ENCODE results near the gene AJUBA.
"Not testable (repeated sequence)": the region's sequence is repeated elsewhere in the genome, so short reads cannot be mapped to it uniquely, and the experiment has no call there.

Gene AJUBA

GRCh38 chr14:23006188-23006534, 23.8 kb upstream of the AJUBA start:
- no peak for DNase-seq (ENCODE audit: low read depth)

DNA sequence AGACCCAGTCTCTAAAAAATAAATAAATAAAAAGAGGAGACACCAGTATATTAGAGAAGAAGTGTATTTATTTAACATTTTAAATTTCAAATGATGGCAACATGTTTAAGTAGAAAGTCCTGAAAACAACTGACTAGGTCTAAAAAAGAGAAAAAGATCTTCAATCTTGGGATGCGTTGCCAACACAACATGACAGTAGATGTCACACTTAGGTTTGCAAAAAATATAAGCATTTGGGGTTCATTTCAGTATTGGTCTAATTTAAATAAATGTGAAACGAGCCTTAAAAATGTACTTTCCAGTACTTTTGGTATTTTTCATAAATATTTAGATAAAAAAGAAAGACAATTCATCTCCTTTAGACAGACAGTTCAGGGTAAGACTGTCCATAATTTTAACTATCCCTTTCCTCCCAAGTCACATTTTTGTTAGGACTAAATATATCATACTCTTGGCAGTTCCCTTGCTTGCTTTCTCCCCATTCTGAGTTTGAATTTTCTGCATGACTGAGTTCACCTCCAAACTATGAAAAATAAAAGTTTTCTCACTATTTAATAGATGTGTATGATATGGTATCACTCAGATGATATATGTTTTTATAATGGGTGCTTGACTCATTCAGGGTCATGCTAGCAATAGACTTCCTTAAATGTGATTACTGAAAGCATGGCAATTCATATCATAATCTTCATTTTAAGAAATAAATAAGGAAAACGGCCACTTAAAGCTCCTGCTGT, 23.3 kb upstream of the AJUBA start:
- no peak for DNase-seq (ENCODE audit: low read depth)

DNA sequence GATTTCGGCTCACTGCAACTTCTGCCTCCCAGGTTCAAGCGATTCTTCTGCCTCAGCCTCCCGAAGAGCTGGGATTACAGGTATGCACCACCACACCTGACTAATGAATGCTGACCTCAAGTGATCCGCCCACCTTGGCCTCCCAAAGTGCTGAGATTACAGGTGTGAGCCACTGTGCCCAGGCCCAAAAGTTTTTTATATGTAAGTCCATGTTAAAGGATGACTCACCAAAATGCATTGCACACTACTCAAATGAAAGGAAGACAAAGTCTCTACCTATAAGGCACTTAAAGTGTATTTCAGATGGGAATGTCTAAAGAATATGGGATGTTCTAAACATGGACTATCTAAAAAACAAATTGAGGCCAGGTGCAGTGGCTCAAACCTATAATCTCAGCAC, 21.9 kb upstream of the AJUBA start:
- not testable (repeated sequence) for DNase-seq (ENCODE audit: low read depth)

- DNase-seq (ENCODE audit: low read depth): no peak
Measured at GRCh38 chr14:23002592-23002991, 20.2 kb upstream of the AJUBA start.

GRCh38 chr14:23000860-23001259, 18.5 kb upstream of the AJUBA start:
- no peak for DNase-seq (ENCODE audit: low read depth)

DNA sequence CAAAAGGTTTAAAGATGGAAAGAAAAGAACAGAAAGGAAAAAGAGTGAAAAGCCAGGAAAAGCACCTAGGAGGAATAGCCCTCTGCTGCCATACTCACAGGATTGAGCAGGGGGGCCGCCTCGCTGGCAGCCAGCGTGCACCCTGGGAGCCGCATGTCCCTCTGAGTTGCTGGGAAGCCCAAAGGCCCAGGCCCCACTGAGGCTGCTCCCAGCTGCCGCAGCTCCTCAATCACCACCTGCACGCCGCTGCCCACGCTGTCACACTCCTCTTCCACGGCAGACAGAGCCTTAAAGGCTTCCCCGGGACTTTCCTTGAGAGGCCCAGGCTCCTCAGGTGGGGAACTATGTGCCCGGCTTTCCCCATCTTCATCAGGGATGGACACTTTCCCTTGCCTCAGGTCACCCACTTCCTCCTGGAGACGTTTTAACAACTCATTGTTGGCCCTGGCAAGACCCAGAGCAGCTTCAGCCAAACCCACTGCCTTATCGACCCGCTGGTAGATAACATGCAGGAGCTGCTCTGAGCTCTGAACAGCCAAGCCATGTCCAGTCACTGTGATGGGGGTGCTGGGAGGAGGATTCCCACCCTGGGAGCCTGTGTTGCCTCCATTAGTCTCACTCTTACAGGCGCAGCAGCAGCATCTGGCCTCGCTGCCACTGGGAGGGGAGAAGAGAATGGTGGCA, 16.1 kb upstream of the AJUBA start:
- no peak for DNase-seq (ENCODE audit: low read depth)

GRCh38 chr14:22997676-22998323, 15.4 kb upstream of the AJUBA start:
- DNase-seq (ENCODE audit: low read depth): no peak

- DNase-seq (ENCODE audit: low read depth): no peak
Measured at GRCh38 chr14:22996768-22997654, 14.7 kb upstream of the AJUBA start.

- DNase-seq (ENCODE audit: low read depth): no peak
Measured at GRCh38 chr14:22995889-22996625, 13.7 kb upstream of the AJUBA start.

DNA sequence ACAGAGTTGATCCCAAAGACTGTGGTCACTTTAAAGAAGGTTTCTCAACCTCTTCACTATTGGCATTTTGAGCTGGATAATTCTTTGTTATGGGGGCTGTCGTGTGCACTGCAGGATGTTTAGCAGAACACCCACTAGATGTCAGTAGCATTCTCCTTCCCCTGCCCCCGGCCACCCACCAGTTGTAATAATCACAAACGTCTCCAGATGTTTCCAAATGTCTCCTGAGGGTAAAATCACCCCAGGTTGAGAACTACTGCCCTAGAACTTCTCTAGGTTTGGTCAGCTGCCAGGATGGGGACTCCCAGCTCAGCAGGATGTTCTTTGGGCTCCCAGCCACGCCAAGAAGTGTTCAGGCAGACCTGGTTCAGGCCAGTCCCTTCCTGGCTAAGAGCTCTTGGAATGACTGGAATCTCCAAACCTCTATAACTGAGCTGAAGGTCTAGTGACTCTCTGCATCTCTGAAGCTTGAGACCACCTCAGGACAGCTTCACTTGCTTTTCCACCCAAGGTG, 12.5 kb upstream of the AJUBA start:
- DNase-seq (ENCODE audit: low read depth): no peak

DNA sequence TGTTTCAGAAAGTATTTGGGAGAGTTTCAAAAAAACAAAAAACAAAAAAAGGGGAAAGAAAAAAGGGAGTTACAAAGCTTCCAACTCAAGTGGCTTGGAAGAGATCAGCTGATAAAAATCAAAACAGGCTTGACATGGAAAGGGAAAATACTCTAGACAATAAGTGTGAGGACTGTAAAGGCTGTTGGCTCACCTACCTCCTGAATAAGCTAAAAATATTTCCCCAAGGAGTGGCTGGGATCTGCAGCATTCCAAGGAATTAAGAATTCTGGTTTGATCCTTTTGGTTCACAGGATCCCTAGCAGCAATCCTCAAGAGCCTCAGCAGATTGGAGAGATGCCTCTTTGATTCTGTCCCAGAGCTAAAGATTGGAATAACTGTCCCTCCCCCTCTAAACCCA, 11.2 kb upstream of the AJUBA start:
- DNase-seq (ENCODE audit: low read depth): no peak

GRCh38 chr14:22991852-22992251, 9.5 kb upstream of the AJUBA start:
- no peak for DNase-seq (ENCODE audit: low read depth)

DNA sequence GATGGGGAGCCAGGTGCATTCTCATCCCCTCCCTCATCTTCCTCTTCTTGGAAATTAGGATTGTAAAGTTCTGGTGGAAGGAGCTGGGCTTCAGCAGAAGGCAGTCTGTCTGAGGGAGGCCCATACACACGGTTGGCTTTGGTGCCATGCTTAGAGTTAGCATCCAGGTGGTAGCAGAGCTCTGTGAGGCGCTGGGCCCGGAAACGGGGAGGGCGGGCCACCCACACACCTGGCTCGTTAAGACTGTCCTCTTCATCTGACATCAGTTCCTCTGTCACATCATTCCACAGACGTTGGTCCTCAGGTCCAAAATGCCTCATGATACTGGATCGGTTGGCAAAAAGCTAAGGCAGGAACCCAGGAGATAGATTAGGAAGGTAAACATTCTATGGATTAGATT, 4.9 kb upstream of the AJUBA start:
- DNase-seq (ENCODE audit: low read depth): no peak

- DNase-seq (ENCODE audit: low read depth): no peak
Measured at GRCh38 chr14:22986508-22987054, 4.2 kb upstream of the AJUBA start.

DNA sequence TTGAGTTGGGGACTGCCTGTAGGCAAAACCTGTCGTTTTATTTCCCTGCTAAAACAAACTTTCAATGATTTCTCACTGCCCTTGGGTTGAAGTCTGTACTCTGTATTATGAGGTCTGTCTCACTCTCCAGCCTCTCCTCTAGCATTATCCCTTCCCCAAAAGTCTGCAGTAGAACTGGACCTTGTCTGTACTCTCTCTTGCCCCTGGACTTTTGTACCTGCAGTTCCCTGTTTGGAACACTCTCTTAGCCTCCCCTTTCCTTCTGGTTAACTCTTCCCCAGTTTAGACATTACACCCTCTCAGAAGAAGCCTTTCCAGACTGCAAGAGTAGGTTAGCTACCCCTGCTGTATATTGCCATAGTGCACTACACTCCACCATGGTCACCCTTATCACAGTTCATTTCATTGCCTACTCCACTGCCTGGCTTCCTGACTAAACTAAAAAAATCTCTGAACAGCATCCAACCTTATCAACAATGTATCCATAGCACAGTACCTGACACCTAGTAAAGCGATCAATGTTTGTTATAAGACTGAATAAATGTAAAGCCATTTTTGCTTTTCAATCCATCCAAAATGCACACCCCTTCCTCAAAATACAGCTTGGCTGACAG, 3.6 kb upstream of the AJUBA start:
- no peak for DNase-seq (ENCODE audit: low read depth)

DNA sequence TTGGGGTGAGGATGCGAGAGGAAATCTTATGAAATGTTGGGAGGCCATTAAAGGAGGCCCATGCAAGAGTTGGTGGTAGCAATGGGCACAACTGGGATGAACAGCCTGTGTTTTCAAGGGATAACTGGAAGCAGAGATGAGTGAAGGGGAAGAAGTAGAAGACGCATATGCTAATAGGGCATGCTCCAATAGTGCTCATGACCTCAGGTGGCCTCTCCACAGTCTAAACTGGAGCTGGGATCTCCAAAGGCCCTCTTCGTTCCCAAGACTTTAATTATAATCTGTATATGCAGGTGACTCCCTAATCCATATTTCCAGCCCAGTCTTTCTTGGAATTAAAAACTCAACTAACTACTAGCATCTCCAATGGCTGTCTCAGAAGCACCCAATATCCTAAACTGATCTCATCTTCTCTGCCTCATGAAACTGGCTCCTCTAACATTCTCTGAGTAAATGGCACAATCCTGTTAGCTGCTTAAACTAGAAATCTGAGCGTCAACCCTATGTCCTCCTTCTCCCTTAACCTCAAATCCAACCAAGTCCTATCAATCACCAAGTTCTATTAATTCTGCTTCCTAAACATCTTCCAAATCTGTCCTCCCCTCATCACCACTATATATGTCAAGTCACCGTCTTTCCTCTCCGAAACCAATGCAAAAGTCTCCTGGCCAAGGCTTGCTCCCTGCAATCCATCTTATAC, 2.8 kb upstream of the AJUBA start:
- DNase-seq (ENCODE audit: low read depth): no peak

GRCh38 chr14:22981876-22982476, 375 bp downstream of the AJUBA start:
- DNase-seq (ENCODE audit: low read depth): no peak

- DNase-seq (ENCODE audit: low read depth): no peak
Measured at GRCh38 chr14:22981090-22981875, 1.1 kb downstream of the AJUBA start.

GRCh38 chr14:22980672-22981089, 1.7 kb downstream of the AJUBA start:
- no peak for DNase-seq (ENCODE audit: low read depth)

Measured in GM04503 (cell line).